HT1080 (cell line): ENCODE measurements around the gene SPPL2A. TPM values are rescaled to one million over a fixed set of nuclear protein-coding genes. Genes with fewer than 3 reads are reported as not detected.
"Not testable (repeated sequence)": the region's sequence is repeated elsewhere in the genome, so short reads cannot be mapped to it uniquely, and the experiment has no call there.

ENCODE experiments used
- DNase-seq: peaks from one replicate; pipeline ENCODE4 v3.0.0-alpha.2; 2015; ENCODE audit warnings: low read depth
- total RNA-seq: library from RNA; depleted of rRNA; stranded (reverse); fragments of >200 nt; shearing (Covaris generic); gene quantifications from 2 replicates; pipeline ENCODE4 v1.2.3, GENCODE V29; 2014

SPPL2A gene
- total RNA-seq, 1 experiment from 2014 or later = 58.9 TPM

DNA sequence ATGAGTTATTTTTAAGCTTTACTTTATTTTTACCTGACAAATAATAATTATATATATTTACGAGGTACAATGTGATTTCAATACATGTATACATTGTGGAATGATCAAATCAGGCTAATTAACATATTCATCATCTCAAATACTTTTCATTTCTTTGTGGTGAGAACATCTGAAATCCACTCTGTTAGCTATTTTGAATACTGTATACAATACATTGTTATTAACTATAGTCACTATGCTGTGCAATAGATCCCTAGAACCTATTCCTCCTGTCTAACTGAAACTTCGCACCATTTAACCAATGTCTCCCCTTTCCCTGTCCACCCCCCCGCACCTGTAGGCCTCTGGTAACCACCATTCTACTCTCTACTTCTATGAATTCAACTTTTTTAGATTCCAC is 7.9 kb upstream of the SPPL2A start:
- DNase-seq = no peak

DNA sequence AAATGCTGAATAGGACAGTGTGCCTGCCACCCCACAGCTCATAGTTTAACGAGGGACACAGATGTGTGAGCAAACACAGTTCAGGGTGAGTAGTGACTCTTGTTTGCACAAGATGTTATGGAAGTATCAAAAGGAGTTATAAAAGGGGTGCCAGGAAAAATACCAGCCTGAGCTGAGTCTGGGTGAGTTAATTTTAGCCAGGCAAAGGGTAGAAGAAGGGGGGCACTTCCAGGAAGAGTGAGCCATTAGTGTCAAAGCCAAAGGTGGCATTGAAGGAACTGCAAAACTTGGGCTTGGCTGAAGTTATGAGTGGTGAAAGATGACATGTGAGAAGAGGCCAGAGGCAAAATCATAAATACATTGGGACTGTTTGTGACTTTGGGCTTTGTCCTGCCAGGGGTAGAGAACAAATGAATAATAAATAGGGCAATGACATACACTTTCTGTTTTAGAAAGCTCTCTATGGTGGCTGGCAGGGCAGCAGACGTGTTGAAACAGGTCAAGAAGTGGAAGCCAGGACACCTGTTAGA is 1.9 kb upstream of the SPPL2A start:
- no peak for DNase-seq

DNA sequence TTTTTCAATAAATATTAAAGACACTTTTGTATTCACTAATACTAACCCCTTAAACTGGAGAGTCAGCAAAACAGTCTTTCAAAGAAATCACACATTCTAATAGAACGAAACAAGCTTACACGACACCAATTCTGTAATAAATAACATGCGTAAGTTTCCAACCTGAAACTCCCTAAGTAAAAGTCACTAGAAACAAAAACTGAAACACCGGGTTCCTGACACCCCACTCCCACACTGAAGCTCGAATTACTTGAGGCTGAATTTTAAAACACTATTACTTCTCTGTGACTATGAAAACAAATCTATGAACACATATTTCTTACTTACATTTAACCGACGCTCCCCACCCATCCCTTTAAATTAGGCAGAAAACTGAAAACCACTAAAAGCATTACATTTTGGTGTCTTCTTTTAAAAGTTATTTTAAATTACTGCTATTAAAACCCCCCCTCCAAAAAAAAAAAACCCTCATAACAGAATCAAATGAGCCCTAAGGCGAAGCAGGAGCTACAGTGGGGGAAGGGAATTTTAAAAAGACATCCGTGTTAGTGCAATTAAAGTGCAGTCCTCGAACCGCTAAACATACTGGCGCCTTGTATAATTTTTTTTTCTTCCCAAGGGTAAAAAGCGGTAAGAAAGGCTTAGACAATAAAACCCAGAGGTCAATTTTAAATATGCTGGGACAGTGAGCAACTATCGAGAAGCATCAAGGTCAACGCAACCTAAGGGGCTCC is 878 bp downstream of the SPPL2A start:
- no peak for DNase-seq

DNA sequence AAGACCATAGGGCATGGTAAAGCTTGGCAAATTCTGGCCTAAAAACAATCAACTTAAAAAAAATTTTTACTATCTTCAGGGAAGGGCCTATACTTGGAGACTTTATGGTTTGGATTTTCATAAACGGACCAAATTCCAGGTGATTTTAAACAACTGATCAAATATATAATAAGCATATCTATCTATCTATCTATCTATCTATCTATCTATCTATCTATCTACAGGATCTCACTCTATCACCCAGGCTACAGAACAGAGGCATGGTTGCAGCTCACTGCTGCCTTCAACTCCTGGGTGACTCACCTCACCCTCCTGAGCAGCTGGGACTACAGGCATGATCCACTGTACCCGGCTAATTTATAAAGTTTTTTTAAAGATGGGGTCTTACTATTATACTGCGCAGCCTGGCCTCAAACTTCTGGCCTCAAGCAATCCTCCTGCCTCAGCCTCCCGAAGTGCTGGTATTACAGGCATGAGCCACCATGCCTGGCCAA is 6.7 kb downstream of the SPPL2A start:
- DNase-seq = no peak

DNA sequence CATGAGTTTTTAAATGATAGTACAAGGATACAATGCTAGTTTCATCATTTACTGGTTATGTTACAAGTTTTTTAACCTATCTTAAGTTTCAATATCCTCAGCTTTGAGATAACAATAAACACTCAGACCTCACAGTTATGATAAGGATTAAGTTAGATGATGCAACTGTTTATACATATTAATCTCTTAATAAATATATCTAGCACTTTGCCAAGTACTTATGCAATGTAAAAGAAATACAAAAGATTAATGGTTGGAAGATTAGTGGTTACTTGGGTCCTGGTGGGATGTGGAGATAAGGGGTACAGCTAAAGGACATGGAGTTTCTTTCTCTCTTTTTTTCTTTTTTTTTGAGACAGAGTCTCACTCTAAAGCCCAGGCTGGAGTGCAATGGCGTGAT is 12.0 kb downstream of the SPPL2A start:
- no peak for DNase-seq

DNA sequence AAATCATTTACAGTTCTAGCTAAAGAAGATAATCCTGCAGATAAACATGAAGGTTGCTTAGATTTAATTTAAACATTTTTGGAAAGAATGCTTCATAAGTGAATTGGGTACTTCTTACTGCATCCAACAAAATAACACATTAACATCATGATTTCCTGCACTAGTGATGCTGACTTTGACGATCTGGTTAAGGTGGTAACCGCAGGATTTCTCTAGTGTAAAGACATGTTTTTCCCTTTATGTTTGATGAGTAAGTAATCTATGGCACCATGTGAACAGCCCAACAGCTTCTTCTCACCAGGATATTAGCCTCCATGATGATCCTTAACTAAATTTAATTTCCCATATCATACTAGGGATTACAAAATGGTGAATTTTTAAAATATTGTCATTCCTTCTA is 14.1 kb downstream of the SPPL2A start:
- DNase-seq = no peak

DNA sequence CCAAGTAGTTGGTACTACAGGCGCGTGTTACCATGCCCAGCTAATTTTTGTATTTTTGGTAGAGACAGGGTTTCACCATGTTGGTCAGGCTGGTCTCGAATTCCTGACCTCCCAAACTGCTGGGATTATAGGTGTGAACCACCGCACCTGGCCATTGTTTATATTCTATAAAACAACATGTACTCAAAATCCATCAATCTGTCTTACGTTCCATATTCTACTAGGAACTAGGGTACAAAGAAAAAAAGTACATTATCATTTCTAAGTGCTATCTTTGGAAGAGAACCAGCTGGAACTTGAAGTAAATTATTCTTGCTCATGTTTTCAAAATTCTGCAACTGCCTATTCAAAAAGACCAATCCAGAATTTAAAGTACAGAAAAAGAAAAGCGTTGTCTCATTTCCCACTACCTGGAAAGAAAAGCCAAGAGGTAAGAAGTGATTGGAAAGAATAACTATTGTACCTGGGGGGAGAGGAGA is 15.2 kb downstream of the SPPL2A start:
- DNase-seq = no peak

- no peak for DNase-seq
Measured at GRCh38 chr15:50747523-50747922, 18.0 kb downstream of the SPPL2A start.

DNA sequence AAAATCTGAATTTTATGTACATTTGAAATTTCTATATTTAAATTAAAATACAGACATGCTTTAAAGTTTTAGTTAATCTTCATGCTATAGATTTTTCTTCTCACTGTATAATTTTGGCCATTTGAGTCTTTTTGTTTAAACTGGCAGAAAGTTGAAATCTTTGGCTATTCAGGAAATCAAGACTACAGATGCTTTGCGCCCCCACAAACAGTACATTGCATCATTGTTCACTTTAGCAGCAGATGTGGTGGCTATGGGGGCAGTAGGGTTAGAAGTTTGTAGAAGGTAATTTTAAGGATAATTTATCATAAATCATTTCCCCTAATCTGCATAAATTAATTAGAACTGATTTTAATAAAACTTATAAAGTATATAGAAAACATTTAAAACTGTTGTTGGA is 20.9 kb downstream of the SPPL2A start:
- DNase-seq = no peak

GRCh38 chr15:50740955-50741354 is 24.6 kb downstream of the SPPL2A start:
- no peak for DNase-seq

DNA sequence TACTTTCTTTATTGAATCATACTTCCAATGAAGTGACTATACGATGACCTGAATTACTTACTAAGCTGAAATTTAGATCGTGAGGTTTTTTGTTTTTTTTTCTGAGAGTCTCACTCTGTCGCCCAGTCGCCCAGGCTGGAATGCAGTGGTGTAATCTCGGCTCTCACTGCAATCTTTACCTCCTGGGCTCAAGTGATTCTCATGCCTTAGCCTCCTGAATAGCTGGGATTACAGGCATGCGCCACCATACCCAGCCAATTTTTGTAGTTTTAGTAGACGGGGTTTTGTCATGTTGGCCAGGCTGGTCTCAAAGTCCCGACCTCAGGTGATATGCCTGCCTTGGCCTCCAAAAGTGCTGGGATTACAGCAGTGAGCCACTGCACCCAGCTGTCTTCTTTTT is 28.7 kb downstream of the SPPL2A start:
- DNase-seq = no peak

DNA sequence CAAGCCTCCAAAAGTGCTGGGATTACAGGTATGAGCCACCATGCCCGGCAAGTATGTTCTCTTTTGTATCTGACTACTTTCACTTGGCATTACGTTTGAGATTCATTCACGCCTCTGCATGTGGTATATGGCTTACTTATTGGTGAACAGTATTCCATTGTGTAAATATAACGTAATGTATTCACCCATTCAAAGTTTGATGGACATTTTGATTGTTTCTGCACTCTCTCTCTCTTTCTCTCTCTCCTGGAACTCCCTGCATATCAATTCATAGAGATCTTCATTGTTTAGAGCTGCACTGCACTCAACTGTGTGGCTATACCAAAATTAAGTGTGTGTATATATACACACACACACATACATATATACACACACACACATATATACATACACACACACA is 30.4 kb downstream of the SPPL2A start:
- no peak for DNase-seq

DNA sequence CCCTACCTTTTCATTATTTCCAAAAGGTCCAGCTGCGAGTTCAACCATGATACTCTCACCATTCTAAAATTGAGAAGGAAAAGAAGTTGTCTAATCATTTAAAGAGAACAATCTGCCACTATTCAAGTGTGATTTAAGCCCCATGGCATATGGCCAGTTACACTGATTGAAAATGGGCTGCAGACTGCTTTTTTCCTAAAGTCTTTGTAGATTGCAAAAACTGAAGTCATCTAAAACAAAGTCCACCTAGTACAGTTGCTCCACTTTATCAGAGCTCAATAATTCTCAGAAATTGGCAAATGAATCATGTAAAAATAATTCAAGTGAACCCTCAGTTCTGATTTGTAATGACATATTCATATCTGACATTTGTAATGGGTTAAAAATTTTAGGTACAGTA is 39.2 kb downstream of the SPPL2A start:
- no peak for DNase-seq

GRCh38 chr15:50718700-50719125 is 46.8 kb downstream of the SPPL2A start:
- DNase-seq = no peak

- no peak for DNase-seq
Measured at GRCh38 chr15:50712018-50712417, 53.5 kb downstream of the SPPL2A start.

- no peak for DNase-seq
Measured at GRCh38 chr15:50710585-50710984, 54.9 kb downstream of the SPPL2A start.

GRCh38 chr15:50707878-50708427 is 57.6 kb downstream of the SPPL2A start:
- no peak for DNase-seq

- DNase-seq = no peak
Measured at GRCh38 chr15:50702762-50703334, 62.7 kb downstream of the SPPL2A start.

GRCh38 chr15:50698101-50698500 is 67.4 kb downstream of the SPPL2A start:
- no peak for DNase-seq

GRCh38 chr15:50697109-50697797 is 68.3 kb downstream of the SPPL2A start:
- DNase-seq = no peak

DNA sequence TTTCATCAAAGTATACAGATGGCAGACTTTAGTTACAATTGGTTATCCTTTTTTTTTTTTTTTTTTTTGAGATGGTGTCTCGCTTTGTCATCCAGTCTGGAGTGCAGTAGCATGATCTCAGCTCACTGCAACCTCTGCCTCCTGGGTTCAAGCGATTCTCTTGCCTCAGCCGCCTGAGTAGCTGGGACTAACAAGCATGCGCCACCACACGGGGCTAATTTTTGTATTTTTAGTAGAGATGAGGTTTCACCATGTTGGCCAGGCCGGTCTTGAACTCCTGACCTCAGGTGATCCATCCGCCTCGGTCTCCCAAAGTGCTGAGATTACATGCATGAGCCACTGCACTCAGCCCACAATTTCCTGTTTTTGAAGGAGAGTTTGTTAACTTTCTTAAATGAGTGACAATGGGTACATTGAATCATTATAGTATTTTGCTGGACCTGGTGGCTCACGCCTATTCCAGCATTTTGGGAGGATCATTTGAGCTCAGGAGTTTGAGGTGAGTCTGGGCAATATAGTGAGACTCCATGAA is 70.8 kb downstream of the SPPL2A start:
- not testable (repeated sequence) for DNase-seq
